GM12878 (cell line): Measurements from ENCODE around the gene IFNL3. TPM values are rescaled to one million over a fixed set of nuclear protein-coding genes. Genes with fewer than 3 reads are reported as not detected.

Source experiments
- ATAC-seq: fragments of 200-7000 bp; cut with Tn5 transposase; 3 replicates; pipeline ENCODE4 v1.9.1; 2020; ENCODE audit warnings: mild to moderate bottlenecking, moderate library complexity
- BruUV-seq: library from RNA; stranded (reverse); fragments of 400-500 nt; replicated peaks from 2 replicates; lab custom pipeline; 2021; lab: Mats Ljungman, UMichigan
- CTCF ChIA-PET: fragments of 300-600 bp; sonication (Branson Sonifier 250); formaldehyde crosslinking; extraction: SDS; loops from one replicate; lab custom pipeline; 2021; ENCODE audit warnings: inconsistent platforms; lab: Yijun Ruan, JAX
- POLR2A ChIA-PET: fragments of 350-600 bp; formaldehyde crosslinking; extraction: SDS; loops from one replicate; lab custom pipeline; 2021; ENCODE audit warnings: inconsistent platforms; lab: Charles Lee
- RAD21 ChIA-PET: fragments of 300-600 bp; sonication (Branson Sonifier 250); formaldehyde crosslinking; loops from one replicate; lab custom pipeline; 2023; ENCODE audit warnings: antibody characterized with exemption; ENCODE audit not compliant: unreplicated experiment; lab: Charles Lee
- SMC1A ChIA-PET: fragments of 300-600 bp; sonication (Branson Sonifier 250); formaldehyde crosslinking; loops from one replicate; lab custom pipeline; 2023; ENCODE audit not compliant: unreplicated experiment, uncharacterized antibody; lab: Charles Lee
- DNase-seq: peaks from one replicate; pipeline ENCODE4 v3.0.0-alpha.2; 2011; ENCODE audit warnings: low read depth, low spot score
- FAIRE-seq: peaks from 3 replicates; lab custom pipeline; 2011; peaks lifted over from hg19 to GRCh38; lab: Jason Lieb, UNC
- H2AFZ ChIP-seq: 2 replicates; pipeline ENCODE4 v1.6.0; 2011; ENCODE audit warnings: low read depth, low read length, control low read depth; ENCODE audit not compliant: control insufficient read depth
- H3K27ac ChIP-seq: 2 replicates; pipeline ENCODE4 v1.5.1; 2011; ENCODE audit warnings: control low read depth; ENCODE audit not compliant: control insufficient read depth, insufficient read depth
- H3K27me3 ChIP-seq, 2 experiments: replicated peaks in 1 of 2; 2 replicates each; pipeline versions ENCODE4 v1.6.0 to v1.6.1; 2011; ENCODE audit warnings: low read length in 1 of 2; ENCODE audit not compliant: control insufficient read depth in 2 of 2, insufficient read depth in 2 of 2
- H3K36me3 ChIP-seq, 2 experiments: 2 replicates each; pipeline ENCODE4 v1.5.1; 2011; ENCODE audit warnings: low read length in 1 of 2; ENCODE audit not compliant: control insufficient read depth in 2 of 2, insufficient read depth in 2 of 2
- H3K4me1 ChIP-seq: 2 replicates; pipeline ENCODE4 v1.6.1; 2011; ENCODE audit warnings: mild to moderate bottlenecking, low read length, moderate library complexity, mixed read lengths; ENCODE audit not compliant: control insufficient read depth, insufficient read depth
- H3K4me2 ChIP-seq: 2 replicates; pipeline ENCODE4 v1.6.0; 2011; ENCODE audit warnings: control low read depth; ENCODE audit not compliant: control insufficient read depth, insufficient read depth
- H3K4me3 ChIP-seq: fragments of 200-600 bp; sonication (generic); 2 replicates; pipeline ENCODE4 v1.5.1; 2016
- H3K79me2 ChIP-seq: 2 replicates; pipeline ENCODE4 v1.6.0; 2011; ENCODE audit warnings: low read length; ENCODE audit not compliant: control insufficient read depth, insufficient read depth
- H3K9ac ChIP-seq: 2 replicates; pipeline ENCODE4 v1.8.0; 2011; ENCODE audit warnings: low read length, control low read depth, mixed read lengths; ENCODE audit not compliant: control insufficient read depth, insufficient read depth
- H3K9me3 ChIP-seq: replicated peaks from 3 replicates; pipeline ENCODE4 v1.5.1; 2011; ENCODE audit warnings: mild to moderate bottlenecking, low read length; ENCODE audit not compliant: control insufficient read depth, insufficient read depth
- H4K20me1 ChIP-seq: 2 replicates; pipeline ENCODE4 v1.6.0; 2011; ENCODE audit not compliant: control insufficient read depth, insufficient read depth
- ATF3 ChIP-seq: IDR thresholded peaks from 2 replicates; pipeline ENCODE4 v1.6.1; 2011; ENCODE audit warnings: low read depth, mild to moderate bottlenecking, low read length, moderate library complexity, borderline replicate concordance; ENCODE audit errors: extremely low read depth
- BCL3 ChIP-seq: IDR thresholded peaks from 2 replicates; pipeline ENCODE4 v1.6.1; 2011; ENCODE audit warnings: borderline replicate concordance, low read depth, mild to moderate bottlenecking, moderate library complexity, low read length; ENCODE audit not compliant: insufficient read depth, poor library complexity, severe bottlenecking
- CEBPZ ChIP-seq: fragments of 150-350 bp; IDR thresholded peaks from 2 replicates; pipeline ENCODE4 v1.6.1; 2016; ENCODE audit warnings: low read depth, low read length
- CHD2 ChIP-seq: IDR thresholded peaks from 2 replicates; pipeline ENCODE4 v1.6.1; 2011; ENCODE audit warnings: low read depth, low read length, improper control_type of control experiment, borderline replicate concordance
- ELK1 ChIP-seq: IDR thresholded peaks from 2 replicates; pipeline ENCODE4 v1.6.1; 2012; ENCODE audit warnings: low read depth, low read length, improper control_type of control experiment
- FOXK2 ChIP-seq: fragments of 450-650 bp; IDR thresholded peaks from 2 replicates; pipeline ENCODE4 v1.6.1; 2017; ENCODE audit warnings: mild to moderate bottlenecking, moderate library complexity
- GABPA ChIP-seq: IDR thresholded peaks from 2 replicates; pipeline ENCODE4 v1.6.1; 2014; ENCODE audit warnings: antibody characterized with exemption, low read depth, mild to moderate bottlenecking, inconsistent platforms
- JUNB ChIP-seq: IDR thresholded peaks from 2 replicates; pipeline ENCODE4 v1.6.1; 2016; ENCODE audit warnings: antibody characterized with exemption, mild to moderate bottlenecking
- PAX8 ChIP-seq: fragments of 450-650 bp; IDR thresholded peaks from 2 replicates; pipeline ENCODE4 v1.6.1; 2017; ENCODE audit warnings: mild to moderate bottlenecking, moderate library complexity
- POLR2AphosphoS2 ChIP-seq: IDR thresholded peaks from 2 replicates; pipeline ENCODE4 v1.6.1; 2011; ENCODE audit warnings: low read depth, mild to moderate bottlenecking, low read length, improper control_type of control experiment, moderate library complexity
- RUNX3 ChIP-seq: IDR thresholded peaks from 2 replicates; pipeline ENCODE4 v1.6.1; 2012; ENCODE audit warnings: low read length, inconsistent platforms
- STAT3 ChIP-seq: IDR thresholded peaks from 2 replicates; pipeline ENCODE4 v1.6.1; 2011; ENCODE audit warnings: low read depth, low read length, improper control_type of control experiment
- ZBTB4 ChIP-seq: fragments of 450-650 bp; formaldehyde crosslinking; IDR thresholded peaks from 2 replicates; pipeline ENCODE4 v1.4.0; 2022; ENCODE audit warnings: mild to moderate bottlenecking, moderate library complexity
- whole genome bisulfite sequencing: methylation state at CpG from one replicate; pipeline ENCODE4 v1.1.6; 2016; ENCODE audit warnings: low lambda C conversion rate; ENCODE audit not compliant: insufficient replicate concordance, insufficient coverage; ENCODE audit errors: missing lambda C conversion rate; 5-methylcytosine and 5-hydroxymethylcytosine counted together
- in situ Hi-C: fragments of 300-500 bp; cut with MboI; formaldehyde crosslinking; loops from 9 replicates; pipeline ENCODE4 v1.14.3; 2018; ENCODE audit warnings: mixed read lengths
- intact Hi-C: fragments of 100-400 bp; cut with micrococcal nuclease; formaldehyde crosslinking; loops from one replicate; pipeline ENCODE4 v1.14.2; 2022; ENCODE audit not compliant: unreplicated experiment
- polyA plus RNA-seq, 11 experiments: library from polyadenylated mRNA; depleted of rRNA in 4 of 11; unstranded in 6 of 11; stranded (reverse) in 5 of 11; fragments of >200 nt; fragmentation: Nextera tagmentation in 4 of 11; fragmentation: Illumina TruSeq in 1 of 11; extraction: Ambion mirVana in 4 of 11; extraction: Trizol in 1 of 11; gene quantifications; 1 replicate in 1 of 11; 2 replicates in 10 of 11; pipeline versions ENCODE4 v1.2.1 to v1.2.3, GENCODE V29; 2011 to 2016; ENCODE audit warnings: inconsistent platforms in 2 of 11, missing spikeins in 2 of 11, low read depth in 1 of 11
- total RNA-seq, 4 experiments: library from RNA; depleted of rRNA in 3 of 4; stranded (reverse); fragments of >200 nt in 3 of 4; fragmentation: Illumina TruSeq in 1 of 4; extraction: Trizol in 1 of 4; gene quantifications; 2 replicates each; pipeline versions ENCODE4 v1.2.1 to v1.2.3, GENCODE V29; 2013 to 2021

Gene IFNL3
- total and polyA plus RNA-seq, 10 of the 15 experiments (the other 5 are each of a cell fraction or from before 2014, with no cell fraction given), result not detected

- no peak for TF ChIP-seq POLR2AphosphoS2
- no peak for TF ChIP-seq CHD2
These were observed 38.7 kb downstream of the IFNL3 start (continued) for GRCh38 chr19:39206122-39206521.

- Histone ChIP-seq H3K36me3 (no peaks in the 10 kb centered on the region), H3K4me3 (no peak overlapping the region), H3K79me2 (no peaks in the 10 kb centered on the region), H3K4me2 (no peak overlapping the region), H3K9me3 (no peaks in the 10 kb centered on the region), H2AFZ (no peak overlapping the region), H3K27ac (no peak overlapping the region), H3K9ac (no peak overlapping the region), H4K20me1 (no peaks in the 10 kb centered on the region), H3K4me1 (no peaks in the 10 kb centered on the region), H3K27me3 (peaks cover 0 to 3% of the 10 kb centered on the region in 2 experiments; a peak in 1 of 4 replicates)
- no peak for DNase-seq
- ChIA-PET POLR2A (no interaction called here), SMC1A (no interaction called here), CTCF (no interaction called here), RAD21 (no interaction called here)
- no peak for ATAC-seq
- intact Hi-C loops, result no loop called here
- in situ Hi-C loops, result no loop called here
- BruUV-seq, result no TSS peak
- FAIRE-seq, result no peak
- WGBS, result 91% methylated on average over 3 of the region's 3 CpGs
- TF ChIP-seq JUNB, result no peak
- TF ChIP-seq ELK1, result no peak
- TF ChIP-seq BCL3, result no peak
- TF ChIP-seq GABPA, result no peak
- no peak for TF ChIP-seq ZBTB4 (CRISPR knock-in tag)
- TF ChIP-seq RUNX3, result no peak
- no peak for TF ChIP-seq PAX8
- TF ChIP-seq FOXK2, result no peak
- no peak for TF ChIP-seq ATF3
- TF ChIP-seq STAT3, result no peak
- TF ChIP-seq CEBPZ, result no peak
These were observed 39.4 kb downstream of the IFNL3 start for GRCh38 chr19:39205449-39205764.
